ENCODE data around the gene BMP4.

- TF ChIP-seq CTCF (IDR thresholded peaks at IDR 0.05) (no peak), POLR2A (IDR thresholded peaks at IDR 0.05) (no peak)
Observed at GRCh38 chr14:53993920-53994607, 37.4 kb upstream of the BMP4 start.
